ENCODE data around the gene GRIK4.
A peak's percentile ranks its signal among the peaks of the same experiment; 100 is the strongest.

GRIK4 gene

DNA sequence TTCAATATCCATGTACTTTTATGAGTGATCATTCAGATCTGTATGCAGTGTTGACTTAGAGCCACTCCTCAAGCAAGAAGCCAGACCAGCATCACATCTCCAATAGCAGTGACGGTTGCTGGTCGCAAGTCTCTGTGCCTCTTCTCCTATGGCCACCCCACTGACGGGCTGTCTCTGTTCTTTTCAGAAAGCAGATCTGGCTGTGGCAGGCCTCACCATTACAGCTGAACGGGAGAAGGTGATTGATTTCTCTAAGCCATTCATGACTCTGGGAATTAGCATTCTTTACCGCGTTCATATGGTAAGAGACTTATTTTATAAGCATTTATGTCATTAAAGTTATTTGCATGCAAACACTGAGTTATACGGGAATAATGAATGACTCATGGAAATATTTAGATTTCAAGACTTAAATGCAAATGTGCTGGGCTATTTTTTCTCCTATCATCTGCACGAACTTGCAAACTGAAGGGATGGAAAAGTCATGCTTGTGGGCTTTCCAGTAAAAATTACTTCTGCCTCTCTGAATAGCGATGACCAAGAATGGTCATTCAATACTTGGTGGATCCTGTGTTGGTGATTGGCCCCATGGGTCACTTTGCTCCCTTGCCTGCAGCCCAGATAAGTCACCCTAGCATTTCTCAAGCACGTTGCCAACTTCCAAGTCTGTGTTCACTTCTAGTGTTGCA is 428.8 kb downstream of the GRIK4 start:
- TF ChIP-seq SUZ12 (IDR thresholded peaks at IDR 0.05; ENCODE audit: extremely low read depth, insufficient read depth, insufficient read length) (no peak), ZNF274 (IDR thresholded peaks at IDR 0.05; ENCODE audit: low read depth, low read length) (no peak), YY1 (IDR thresholded peaks at IDR 0.05; ENCODE audit: insufficient read depth, insufficient read length) (no peak)
- Histone ChIP-seq H3K4me1 (ENCODE audit: insufficient read depth, insufficient read length) (no peaks in the 10 kb centered on the region), H3K4me3 (ENCODE audit: insufficient read length, low read depth) (no peak overlapping the region), H3K27me3 (ENCODE audit: insufficient read depth, insufficient read length) (no peaks in the 10 kb centered on the region), H3K9ac (ENCODE audit: insufficient read length, low read depth) (no peak overlapping the region), H3K36me3 (ENCODE audit: insufficient read depth, insufficient read length, low read length) (no peaks in the 10 kb centered on the region), H3K9me3 (ENCODE audit: insufficient read depth, low read length) (peaks cover 19% of the 10 kb centered on the region; the same call in 1 of the 2 replicates)
- no peak for DNase-seq (ENCODE audit: low read depth, low spot score)

DNA sequence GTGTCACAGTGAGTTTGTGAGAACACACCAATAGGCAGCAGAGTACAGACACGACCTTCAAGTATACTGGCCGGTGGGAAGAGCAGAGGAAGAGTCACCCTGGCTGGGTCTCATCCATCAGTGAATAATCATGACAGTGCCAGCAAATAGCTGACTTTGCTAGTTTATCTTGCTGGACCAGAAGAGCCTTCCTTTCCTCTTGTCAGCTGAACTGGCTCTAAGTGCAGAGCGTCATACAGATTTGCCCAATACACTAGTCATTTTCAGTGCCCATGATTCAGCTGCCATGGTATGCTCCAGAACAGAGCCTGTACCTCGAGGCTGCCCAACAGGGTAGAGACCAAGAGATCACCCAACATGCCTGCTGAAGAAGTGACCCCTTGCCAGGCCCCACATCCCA is 429.5 kb downstream of the GRIK4 start:
- Histone ChIP-seq H3K9me3 (ENCODE audit: insufficient read depth, low read length) (peaks cover 20% of the 10 kb centered on the region; the same call in 1 of the 2 replicates), H3K36me3 (ENCODE audit: insufficient read depth, insufficient read length, low read length) (no peaks in the 10 kb centered on the region), H3K4me1 (ENCODE audit: insufficient read depth, insufficient read length) (no peaks in the 10 kb centered on the region), H3K27me3 (ENCODE audit: insufficient read depth, insufficient read length) (no peaks in the 10 kb centered on the region), H3K4me3 (ENCODE audit: insufficient read length, low read depth) (no peak overlapping the region), H3K9ac (ENCODE audit: insufficient read length, low read depth) (no peak overlapping the region)
- no peak for DNase-seq (ENCODE audit: low read depth, low spot score)
- TF ChIP-seq YY1 (IDR thresholded peaks at IDR 0.05; ENCODE audit: insufficient read depth, insufficient read length) (no peak), ZNF274 (IDR thresholded peaks at IDR 0.05; ENCODE audit: low read depth, low read length) (no peak), SUZ12 (IDR thresholded peaks at IDR 0.05; ENCODE audit: extremely low read depth, insufficient read depth, insufficient read length) (no peak)

DNA sequence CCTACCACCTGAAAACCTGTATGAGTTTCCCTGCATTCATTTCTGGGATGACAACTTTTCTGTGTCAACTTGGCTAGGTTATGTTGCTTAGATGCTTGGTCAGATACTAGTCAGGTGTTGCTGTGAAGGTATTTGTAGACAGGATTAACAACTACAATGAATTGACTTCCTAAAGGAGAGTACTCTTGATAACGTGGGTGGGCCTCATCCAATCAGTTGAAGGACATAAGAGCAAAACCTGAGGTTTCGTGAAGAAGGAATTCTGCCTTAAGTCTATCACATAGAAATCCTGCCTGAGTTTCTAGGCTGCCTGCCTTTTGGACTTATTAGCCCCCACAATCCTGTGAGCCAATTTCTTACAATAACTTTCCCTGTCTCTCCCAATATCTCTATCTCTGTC is 431.2 kb downstream of the GRIK4 start:
- no peak overlapping the region for H3K4me3 ChIP-seq (ENCODE audit: insufficient read length, low read depth)
- H3K9ac ChIP-seq (ENCODE audit: insufficient read length, low read depth), result no peak overlapping the region
- H3K9me3 ChIP-seq (ENCODE audit: insufficient read depth, low read length), result peaks cover 20% of the 10 kb centered on the region; the same call in 1 of the 2 replicates
- no peaks in the 10 kb centered on the region for H3K36me3 ChIP-seq (ENCODE audit: insufficient read depth, insufficient read length, low read length)
- no peak for DNase-seq (ENCODE audit: low read depth, low spot score)
- no peaks in the 10 kb centered on the region for H3K27me3 ChIP-seq (ENCODE audit: insufficient read depth, insufficient read length)
- no peaks in the 10 kb centered on the region for H3K4me1 ChIP-seq (ENCODE audit: insufficient read depth, insufficient read length)
- TF ChIP-seq SUZ12 (IDR thresholded peaks at IDR 0.05; ENCODE audit: extremely low read depth, insufficient read depth, insufficient read length), result no peak
- no peak for TF ChIP-seq YY1 (IDR thresholded peaks at IDR 0.05; ENCODE audit: insufficient read depth, insufficient read length)

- Histone ChIP-seq H3K4me1 (ENCODE audit: insufficient read depth, insufficient read length) (no peaks in the 10 kb centered on the region), H3K4me3 (ENCODE audit: insufficient read length, low read depth) (no peak overlapping the region), H3K9ac (ENCODE audit: insufficient read length, low read depth) (no peak overlapping the region), H3K9me3 (ENCODE audit: insufficient read depth, low read length) (peaks cover 20% of the 10 kb centered on the region; the same call in 1 of the 2 replicates), H3K27me3 (ENCODE audit: insufficient read depth, insufficient read length) (no peaks in the 10 kb centered on the region), H3K36me3 (ENCODE audit: insufficient read depth, insufficient read length, low read length) (no peaks in the 10 kb centered on the region)
- DNase-seq (ENCODE audit: low read depth, low spot score), result no peak
- TF ChIP-seq ZNF274 (IDR thresholded peaks at IDR 0.05; ENCODE audit: low read depth, low read length) (no peak), YY1 (IDR thresholded peaks at IDR 0.05; ENCODE audit: insufficient read depth, insufficient read length) (no peak), SUZ12 (IDR thresholded peaks at IDR 0.05; ENCODE audit: extremely low read depth, insufficient read depth, insufficient read length) (no peak)
Observed at GRCh38 chr11:120945042-120945441, 433.5 kb downstream of the GRIK4 start.

GRCh38 chr11:120950880-120951279 is 439.3 kb downstream of the GRIK4 start:
- no peak for DNase-seq (ENCODE audit: low read depth, low spot score)
- Histone ChIP-seq H3K9me3 (ENCODE audit: insufficient read depth, low read length) (no peaks in the 10 kb centered on the region), H3K9ac (ENCODE audit: insufficient read length, low read depth) (no peak overlapping the region), H3K27me3 (ENCODE audit: insufficient read depth, insufficient read length) (no peaks in the 10 kb centered on the region), H3K36me3 (ENCODE audit: insufficient read depth, insufficient read length, low read length) (no peaks in the 10 kb centered on the region), H3K4me1 (ENCODE audit: insufficient read depth, insufficient read length) (peaks cover 8% of the 10 kb centered on the region), H3K4me3 (ENCODE audit: insufficient read length, low read depth) (no peak overlapping the region)
- TF ChIP-seq SUZ12 (IDR thresholded peaks at IDR 0.05; ENCODE audit: extremely low read depth, insufficient read depth, insufficient read length), result no peak
- no peak for TF ChIP-seq YY1 (IDR thresholded peaks at IDR 0.05; ENCODE audit: insufficient read depth, insufficient read length)
- TF ChIP-seq ZNF274 (IDR thresholded peaks at IDR 0.05; ENCODE audit: low read depth, low read length), result no peak

DNA sequence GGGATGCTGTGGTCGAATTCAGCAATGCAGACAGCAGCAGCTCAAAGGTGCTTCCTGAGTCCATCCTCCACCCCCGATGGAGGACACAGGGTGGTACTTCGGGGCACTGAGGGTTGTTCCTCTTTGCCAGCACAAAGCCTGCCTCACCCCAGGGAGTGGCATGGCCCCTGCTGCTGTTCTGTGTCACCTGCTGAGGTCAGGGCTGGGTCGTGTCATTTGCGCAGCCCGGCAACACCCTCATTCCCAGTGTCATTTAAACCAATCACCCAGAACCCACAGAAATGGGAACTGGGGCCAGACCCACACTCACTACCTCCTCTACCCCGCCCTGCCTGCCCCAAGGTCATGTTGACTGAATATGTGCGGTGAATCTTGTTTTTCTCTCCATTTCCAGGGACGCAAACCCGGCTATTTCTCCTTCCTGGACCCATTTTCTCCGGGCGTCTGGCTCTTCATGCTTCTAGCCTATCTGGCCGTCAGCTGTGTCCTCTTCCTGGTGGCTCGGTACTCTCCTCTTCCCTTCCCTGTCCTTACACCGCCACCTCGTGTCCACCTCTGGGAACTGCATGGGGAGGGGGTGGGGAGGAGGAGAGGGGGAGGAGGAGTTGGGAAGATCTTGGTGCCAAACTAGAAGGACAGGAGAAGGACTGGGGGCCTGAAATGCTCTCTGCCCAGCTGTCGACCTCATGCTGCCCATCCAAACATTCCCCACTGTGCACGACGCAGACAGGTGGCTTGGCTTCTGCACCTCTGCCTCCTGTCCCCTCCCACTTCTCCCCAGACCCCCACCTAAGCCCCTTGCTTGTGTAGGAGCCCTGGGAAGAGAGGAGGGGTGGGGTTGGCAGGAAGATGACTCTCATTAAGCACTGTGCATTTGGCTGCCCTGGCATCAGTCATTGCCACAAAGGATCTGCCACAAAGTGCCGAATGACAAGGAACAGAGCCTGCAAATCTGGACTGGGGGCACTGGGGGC is 441.2 kb downstream of the GRIK4 start:
- no peak for TF ChIP-seq ZNF274 (IDR thresholded peaks at IDR 0.05; ENCODE audit: low read depth, low read length)
- TF ChIP-seq YY1 (IDR thresholded peaks at IDR 0.05; ENCODE audit: insufficient read depth, insufficient read length), result no peak
- TF ChIP-seq SUZ12 (IDR thresholded peaks at IDR 0.05; ENCODE audit: extremely low read depth, insufficient read depth, insufficient read length), result no peak
- no peak overlapping the region for H3K4me3 ChIP-seq (ENCODE audit: insufficient read length, low read depth)
- no peaks in the 10 kb centered on the region for H3K27me3 ChIP-seq (ENCODE audit: insufficient read depth, insufficient read length)
- H3K9me3 ChIP-seq (ENCODE audit: insufficient read depth, low read length), result no peaks in the 10 kb centered on the region
- no peaks in the 10 kb centered on the region for H3K36me3 ChIP-seq (ENCODE audit: insufficient read depth, insufficient read length, low read length)
- peaks cover 13% of the 10 kb centered on the region for H3K4me1 ChIP-seq (ENCODE audit: insufficient read depth, insufficient read length)
- peak overlapping the region; percentile 42 for H3K9ac ChIP-seq (ENCODE audit: insufficient read length, low read depth)
- peak; percentile 78 for DNase-seq (ENCODE audit: low read depth, low spot score)

DNA sequence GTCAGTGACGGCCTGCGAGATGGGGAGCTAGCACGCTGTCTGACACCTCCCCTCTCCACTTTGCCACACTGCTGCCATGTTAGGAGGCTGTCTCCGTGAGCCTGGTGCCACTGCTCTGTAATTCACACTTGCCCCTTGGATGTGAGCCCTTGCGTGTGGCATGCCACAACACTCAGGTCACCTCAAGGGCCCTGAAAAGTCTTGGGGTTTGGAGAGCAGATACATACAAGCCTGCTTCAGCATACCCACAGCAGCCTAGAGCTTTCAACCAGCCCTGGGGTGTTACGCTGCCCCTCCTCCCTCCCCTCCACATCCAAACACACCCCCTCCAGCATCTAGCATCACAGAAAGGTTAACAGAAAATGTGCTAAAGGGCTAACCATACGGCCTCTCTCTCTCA is 442.8 kb downstream of the GRIK4 start:
- Histone ChIP-seq H3K27me3 (ENCODE audit: insufficient read depth, insufficient read length) (no peaks in the 10 kb centered on the region), H3K36me3 (ENCODE audit: insufficient read depth, insufficient read length, low read length) (no peaks in the 10 kb centered on the region), H3K4me3 (ENCODE audit: insufficient read length, low read depth) (no peak overlapping the region), H3K9ac (ENCODE audit: insufficient read length, low read depth) (no peak overlapping the region), H3K4me1 (ENCODE audit: insufficient read depth, insufficient read length) (peaks cover 17% of the 10 kb centered on the region), H3K9me3 (ENCODE audit: insufficient read depth, low read length) (no peaks in the 10 kb centered on the region)
- no peak for DNase-seq (ENCODE audit: low read depth, low spot score)
- TF ChIP-seq YY1 (IDR thresholded peaks at IDR 0.05; ENCODE audit: insufficient read depth, insufficient read length) (no peak), SUZ12 (IDR thresholded peaks at IDR 0.05; ENCODE audit: extremely low read depth, insufficient read depth, insufficient read length) (no peak), ZNF274 (IDR thresholded peaks at IDR 0.05; ENCODE audit: low read depth, low read length) (no peak)

Data from NT2/D1 (cell line).